Measurements from ENCODE around the gene ABCC11. TPM values are rescaled to one million over a fixed set of nuclear protein-coding genes. Genes with fewer than 3 reads are reported as not detected.

Gene ABCC11
- total and polyA plus RNA-seq, 2 of the 13 experiments (the other 11 are each of a cell fraction or from before 2014, with no cell fraction given) = 1.0 to 1.4 TPM

- TF ChIP-seq FOXM1 (CRISPR knock-in tag; IDR thresholded peaks at IDR 0.05) (no peak), ZNF12 (CRISPR knock-in tag; IDR thresholded peaks at IDR 0.05) (no peak), LRRFIP1 (CRISPR knock-in tag; conservative IDR thresholded peaks at IDR 0.05) (no peak), THAP9 (CRISPR knock-in tag; IDR thresholded peaks at IDR 0.05; ENCODE audit: borderline replicate concordance) (no peak), ZNF512B (CRISPR knock-in tag; IDR thresholded peaks at IDR 0.05; ENCODE audit: borderline replicate concordance) (peak; percentile 16; the same call in 1 of the 2 replicates), MAZ (IDR thresholded peaks at IDR 0.05; ENCODE audit: borderline replicate concordance, low read depth, low read length) (peak; percentile 30; the same call in 1 of the 2 replicates), MAZ (CRISPR knock-in tag; IDR thresholded peaks at IDR 0.05; ENCODE audit: low read depth) (peak; percentile 59; the same call in 1 of the 2 replicates), MEIS1 (CRISPR knock-in tag; IDR thresholded peaks at IDR 0.05; ENCODE audit: borderline replicate concordance) (peak; percentile 90; the same call in 1 of the 2 replicates), CSRNP2 (CRISPR knock-in tag; conservative IDR thresholded peaks at IDR 0.05; ENCODE audit: low read depth) (no peak), TFDP1 (CRISPR knock-in tag; IDR thresholded peaks at IDR 0.05; ENCODE audit: borderline replicate concordance) (peak; percentile 67; the same call in 1 of the 2 replicates), CREB1 (IDR thresholded peaks at IDR 0.05) (0 out of 2 replicates have a peak, but pooled peaks have one; percentile 24), CREB1 (CRISPR knock-in tag; IDR thresholded peaks at IDR 0.05) (peak; percentile 84), NONO (IDR thresholded peaks at IDR 0.05) (no peak), NONO (CRISPR knock-in tag; conservative IDR thresholded peaks at IDR 0.05) (peak; percentile 93; the same call in 1 of the 2 replicates), SP5 (CRISPR knock-in tag; IDR thresholded peaks at IDR 0.05; ENCODE audit: borderline replicate concordance, low read depth) (peak; percentile 61; the same call in 1 of the 2 replicates), ZNF556 (CRISPR knock-in tag; IDR thresholded peaks at IDR 0.05; ENCODE audit: borderline replicate concordance) (peak; percentile 90; the same call in 1 of the 2 replicates), ZNF790 (CRISPR knock-in tag; IDR thresholded peaks at IDR 0.05; ENCODE audit: borderline replicate concordance) (no peak)
Measured at GRCh38 chr16:48203974-48204824, 43.1 kb downstream of the ABCC11 start (continued).

Measured in HepG2 (cell line).